GM04503 (cell line): ENCODE results near the gene FHOD3.
"Not testable (repeated sequence)": the region's sequence is repeated elsewhere in the genome, so short reads cannot be mapped to it uniquely, and the experiment has no call there.

ENCODE experiments used
- DNase-seq: peaks from one replicate; pipeline ENCODE4 v3.0.0-alpha.2; 2012; ENCODE audit warnings: low read depth

Gene FHOD3

GRCh38 chr18:36756242-36756641, 458.7 kb downstream of the FHOD3 start:
- peak; percentile 70 for DNase-seq

- DNase-seq = peak; percentile 42
These were observed 459.6 kb downstream of the FHOD3 start for GRCh38 chr18:36757081-36757480.

- peak; percentile 37 for DNase-seq
These were observed 460.5 kb downstream of the FHOD3 start for GRCh38 chr18:36757991-36758390.

GRCh38 chr18:36758623-36759022, 461.1 kb downstream of the FHOD3 start:
- no peak for DNase-seq

- DNase-seq = no peak
These were observed 461.8 kb downstream of the FHOD3 start for GRCh38 chr18:36759167-36759776.

- no peak for DNase-seq
These were observed 463.1 kb downstream of the FHOD3 start for GRCh38 chr18:36760598-36760997.

GRCh38 chr18:36761186-36761698, 463.7 kb downstream of the FHOD3 start:
- no peak for DNase-seq

GRCh38 chr18:36762074-36762473, 464.6 kb downstream of the FHOD3 start:
- no peak for DNase-seq

- not testable (repeated sequence) for DNase-seq
These were observed 465.5 kb downstream of the FHOD3 start for GRCh38 chr18:36762965-36763364.

- no peak for DNase-seq
These were observed 469.3 kb downstream of the FHOD3 start for GRCh38 chr18:36766836-36767235.

GRCh38 chr18:36769172-36769571, 471.7 kb downstream of the FHOD3 start:
- no peak for DNase-seq

- DNase-seq = no peak
These were observed 472.2 kb downstream of the FHOD3 start for GRCh38 chr18:36769611-36770314.

- DNase-seq = peak; percentile 18
These were observed 472.9 kb downstream of the FHOD3 start for GRCh38 chr18:36770315-36770946.

- DNase-seq = no peak
These were observed 473.7 kb downstream of the FHOD3 start for GRCh38 chr18:36771245-36771644.

GRCh38 chr18:36772241-36772723, 474.8 kb downstream of the FHOD3 start:
- DNase-seq = peak; percentile 66

GRCh38 chr18:36775396-36775795, 477.9 kb downstream of the FHOD3 start:
- DNase-seq = no peak

GRCh38 chr18:36776650-36777049, 479.1 kb downstream of the FHOD3 start:
- DNase-seq = no peak

- no peak for DNase-seq
These were observed 480.1 kb downstream of the FHOD3 start for GRCh38 chr18:36777566-36777965.

- no peak for DNase-seq
These were observed 483.2 kb downstream of the FHOD3 start for GRCh38 chr18:36780748-36781147.

GRCh38 chr18:36782710-36783109, 485.2 kb downstream of the FHOD3 start:
- DNase-seq = no peak

GRCh38 chr18:36783792-36784191, 486.3 kb downstream of the FHOD3 start:
- DNase-seq = no peak

- peak; percentile 71 for DNase-seq
These were observed 489.2 kb downstream of the FHOD3 start for GRCh38 chr18:36786686-36787085.
